ENCODE data around the gene MTIF3. TPM values are rescaled to one million over a fixed set of nuclear protein-coding genes. Genes with fewer than 3 reads are reported as not detected.

MTIF3 gene
- total RNA-seq, 1 donor from 2014 or later = 46.1 TPM

DNA sequence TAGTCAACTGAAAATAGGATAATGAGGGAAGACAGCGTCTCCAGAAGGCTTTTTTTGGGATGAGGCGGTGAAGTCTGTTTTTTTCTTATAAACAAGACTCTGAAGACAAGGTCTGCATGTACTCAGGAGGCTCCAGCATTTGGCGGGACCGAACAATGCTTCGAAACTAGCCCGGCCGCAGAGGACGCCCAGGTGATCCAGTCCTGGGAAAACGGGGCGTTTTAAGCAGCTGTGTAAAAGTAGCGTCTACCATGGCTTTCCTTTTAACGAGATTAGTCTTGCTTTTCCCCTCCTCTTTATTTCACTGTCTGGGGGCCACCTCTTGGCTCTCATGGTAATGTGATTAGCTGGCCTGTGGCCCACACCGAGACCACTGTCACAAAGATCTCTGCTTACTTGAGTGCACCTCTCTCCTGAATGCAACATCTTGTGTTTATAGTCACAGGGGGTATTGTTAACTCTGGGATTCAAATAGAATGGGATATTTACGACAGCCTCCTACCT lies 55.3 kb downstream of the MTIF3 start:
- H3K4me1 Mint-ChIP-seq (ENCODE audit: low read depth, unreplicated experiment) = peaks cover 5% of the 10 kb centered on the region
- H3K27me3 Mint-ChIP-seq (ENCODE audit: unreplicated experiment) = no peaks in the 10 kb centered on the region
- peaks cover 3% of the 10 kb centered on the region for H3K9me3 Mint-ChIP-seq (ENCODE audit: unreplicated experiment)
- H3K4me3 Mint-ChIP-seq (ENCODE audit: unreplicated experiment) = no peak overlapping the region
- DNase-seq = no peak
- TF ChIP-seq, protein P1, sequence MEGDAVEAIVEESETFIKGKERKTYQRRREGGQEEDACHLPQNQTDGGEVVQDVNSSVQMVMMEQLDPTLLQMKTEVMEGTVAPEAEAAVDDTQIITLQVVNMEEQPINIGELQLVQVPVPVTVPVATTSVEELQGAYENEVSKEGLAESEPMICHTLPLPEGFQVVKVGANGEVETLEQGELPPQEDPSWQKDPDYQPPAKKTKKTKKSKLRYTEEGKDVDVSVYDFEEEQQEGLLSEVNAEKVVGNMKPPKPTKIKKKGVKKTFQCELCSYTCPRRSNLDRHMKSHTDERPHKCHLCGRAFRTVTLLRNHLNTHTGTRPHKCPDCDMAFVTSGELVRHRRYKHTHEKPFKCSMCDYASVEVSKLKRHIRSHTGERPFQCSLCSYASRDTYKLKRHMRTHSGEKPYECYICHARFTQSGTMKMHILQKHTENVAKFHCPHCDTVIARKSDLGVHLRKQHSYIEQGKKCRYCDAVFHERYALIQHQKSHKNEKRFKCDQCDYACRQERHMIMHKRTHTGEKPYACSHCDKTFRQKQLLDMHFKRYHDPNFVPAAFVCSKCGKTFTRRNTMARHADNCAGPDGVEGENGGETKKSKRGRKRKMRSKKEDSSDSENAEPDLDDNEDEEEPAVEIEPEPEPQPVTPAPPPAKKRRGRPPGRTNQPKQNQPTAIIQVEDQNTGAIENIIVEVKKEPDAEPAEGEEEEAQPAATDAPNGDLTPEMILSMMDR (IDR thresholded peaks at IDR 0.05; ENCODE audit: partially characterized antibody, unreplicated experiment) = no peak
- H3K36me3 Mint-ChIP-seq (ENCODE audit: unreplicated experiment) = no peaks in the 10 kb centered on the region
- H3K27ac Mint-ChIP-seq (ENCODE audit: unreplicated experiment) = no peak overlapping the region

DNA sequence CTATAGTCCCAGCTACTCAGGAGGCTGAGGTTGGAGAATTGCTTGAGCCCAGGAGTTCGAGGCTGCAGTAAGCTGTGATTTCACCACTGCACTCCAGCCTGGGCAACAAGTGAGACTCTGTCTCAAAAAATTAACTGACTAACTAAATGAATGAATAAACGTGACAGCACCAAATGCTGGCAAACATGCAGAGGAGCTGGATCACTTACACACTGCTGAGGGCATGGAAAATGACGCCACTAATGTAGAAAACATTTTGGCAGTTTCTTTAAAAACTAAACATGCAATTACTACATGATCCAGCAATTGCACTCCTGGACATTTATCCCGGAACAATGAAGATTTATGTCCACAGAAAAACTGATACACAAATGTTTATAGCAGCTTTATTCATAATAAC lies 57.3 kb downstream of the MTIF3 start:
- no peaks in the 10 kb centered on the region for H3K36me3 Mint-ChIP-seq (ENCODE audit: unreplicated experiment)
- H3K9me3 Mint-ChIP-seq (ENCODE audit: unreplicated experiment) = peaks cover 3% of the 10 kb centered on the region
- no peaks in the 10 kb centered on the region for H3K27me3 Mint-ChIP-seq (ENCODE audit: unreplicated experiment)
- H3K4me1 Mint-ChIP-seq (ENCODE audit: low read depth, unreplicated experiment) = peaks cover 11% of the 10 kb centered on the region
- H3K4me3 Mint-ChIP-seq (ENCODE audit: unreplicated experiment) = no peak overlapping the region
- no peak overlapping the region for H3K27ac Mint-ChIP-seq (ENCODE audit: unreplicated experiment)
- TF ChIP-seq, protein P1 (IDR thresholded peaks at IDR 0.05; ENCODE audit: partially characterized antibody, unreplicated experiment) = no peak
- no peak for DNase-seq

DNA sequence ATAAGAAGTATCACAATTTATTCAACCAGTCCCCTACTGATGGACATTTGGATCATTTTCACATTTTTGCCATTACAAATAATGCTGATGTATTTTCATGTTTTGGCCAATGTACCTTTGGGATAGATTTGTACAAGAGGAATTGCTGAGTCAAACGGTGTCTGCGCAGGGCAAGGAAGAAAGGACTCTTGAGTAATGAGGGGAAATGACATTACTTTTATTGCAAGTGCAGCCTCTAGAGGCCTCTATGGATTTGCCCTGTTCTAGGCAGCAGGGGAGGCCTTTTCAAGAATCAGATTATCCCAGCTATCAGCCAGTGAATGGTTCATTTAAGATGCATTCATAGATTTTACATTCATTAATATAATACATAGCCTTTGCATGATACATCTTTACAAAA lies 58.9 kb downstream of the MTIF3 start:
- DNase-seq = no peak
- TF ChIP-seq, protein P1 (IDR thresholded peaks at IDR 0.05; ENCODE audit: partially characterized antibody, unreplicated experiment) = no peak
- Mint-ChIP-seq H3K4me1 (ENCODE audit: low read depth, unreplicated experiment) (peaks cover 11% of the 10 kb centered on the region), H3K27ac (ENCODE audit: unreplicated experiment) (no peak overlapping the region), H3K4me3 (ENCODE audit: unreplicated experiment) (no peak overlapping the region), H3K27me3 (ENCODE audit: unreplicated experiment) (peaks cover 2% of the 10 kb centered on the region), H3K9me3 (ENCODE audit: unreplicated experiment) (peaks cover 4% of the 10 kb centered on the region), H3K36me3 (ENCODE audit: unreplicated experiment) (no peaks in the 10 kb centered on the region)

DNA sequence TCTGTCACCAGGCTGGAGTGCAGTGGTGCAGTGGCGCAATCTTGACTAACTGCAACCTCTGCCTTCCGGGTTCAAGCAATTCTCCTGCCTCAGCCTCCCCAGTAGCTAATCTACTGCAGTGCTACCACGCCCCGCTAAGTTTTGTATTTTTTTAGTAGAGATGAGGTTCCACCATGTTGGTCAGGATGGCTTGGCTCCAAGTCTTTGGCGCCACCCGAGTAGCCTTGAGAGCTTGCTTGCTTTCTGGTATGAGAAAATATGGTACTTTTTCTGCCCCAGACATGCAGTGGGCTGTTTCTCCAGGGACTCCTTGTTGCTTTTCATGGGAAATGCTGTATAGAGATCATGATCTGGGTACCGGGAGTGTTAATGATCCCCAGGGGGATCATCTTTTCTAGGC lies 60.5 kb downstream of the MTIF3 start:
- no peak overlapping the region for H3K4me3 Mint-ChIP-seq (ENCODE audit: unreplicated experiment)
- DNase-seq = no peak
- H3K27me3 Mint-ChIP-seq (ENCODE audit: unreplicated experiment) = peaks cover 7% of the 10 kb centered on the region
- TF ChIP-seq, protein P1 (IDR thresholded peaks at IDR 0.05; ENCODE audit: partially characterized antibody, unreplicated experiment) = no peak
- H3K27ac Mint-ChIP-seq (ENCODE audit: unreplicated experiment) = no peak overlapping the region
- H3K9me3 Mint-ChIP-seq (ENCODE audit: unreplicated experiment) = peaks cover 2% of the 10 kb centered on the region
- no peaks in the 10 kb centered on the region for H3K36me3 Mint-ChIP-seq (ENCODE audit: unreplicated experiment)
- H3K4me1 Mint-ChIP-seq (ENCODE audit: low read depth, unreplicated experiment) = peaks cover 8% of the 10 kb centered on the region

DNA sequence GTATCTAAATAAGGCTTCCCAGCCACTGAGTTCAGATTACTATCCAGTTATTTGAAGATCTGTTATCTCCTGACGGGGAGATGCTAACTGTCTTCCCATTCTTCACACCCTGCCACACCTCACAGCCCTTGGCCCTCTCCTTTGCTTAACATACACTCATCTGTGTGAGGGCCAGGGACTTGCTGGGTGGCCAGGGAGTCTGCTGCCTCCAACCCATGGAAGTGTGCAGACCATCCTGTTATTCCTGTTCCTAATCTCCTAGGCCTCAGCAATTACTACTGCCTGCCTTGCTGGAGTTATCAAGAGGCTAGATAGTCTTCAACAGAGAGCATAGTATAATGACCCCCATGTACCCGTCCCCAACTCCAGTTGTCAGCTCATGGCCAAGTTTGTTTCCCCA lies 62.1 kb downstream of the MTIF3 start:
- Mint-ChIP-seq H3K27ac (ENCODE audit: unreplicated experiment) (no peak overlapping the region), H3K9me3 (ENCODE audit: unreplicated experiment) (peaks cover 6% of the 10 kb centered on the region), H3K36me3 (ENCODE audit: unreplicated experiment) (no peaks in the 10 kb centered on the region), H3K4me3 (ENCODE audit: unreplicated experiment) (no peak overlapping the region), H3K4me1 (ENCODE audit: low read depth, unreplicated experiment) (peaks cover 8% of the 10 kb centered on the region), H3K27me3 (ENCODE audit: unreplicated experiment) (peaks cover 7% of the 10 kb centered on the region)
- TF ChIP-seq, protein P1 (IDR thresholded peaks at IDR 0.05; ENCODE audit: partially characterized antibody, unreplicated experiment) = no peak
- no peak for DNase-seq

Other genes with a start within 250 kb of the MTIF3 start
- gene RPL21, start 199.0 kb downstream of the MTIF3 start, total RNA-seq (ENCODE audit: unreplicated experiment) = 478 TPM
- 1.8 TPM for gene RASL11A, start 179.7 kb downstream of the MTIF3 start, total RNA-seq (ENCODE audit: unreplicated experiment)
- 70.2 TPM for gene GTF3A, start 25.9 kb downstream of the MTIF3 start, total RNA-seq (ENCODE audit: unreplicated experiment)
- gene LNX2, start 170.0 kb upstream of the MTIF3 start, total RNA-seq (ENCODE audit: unreplicated experiment) = 3.2 TPM
- 85.1 TPM for gene POLR1D, start 171.3 kb upstream of the MTIF3 start, total RNA-seq (ENCODE audit: unreplicated experiment)